ENCODE data around the gene TBC1D17.

- TF ChIP-seq CTCF (IDR thresholded peaks at IDR 0.05) (no peak), POLR2A (IDR thresholded peaks at IDR 0.05) (no peak)
Observed at GRCh38 chr19:49894879-49895565, 17.5 kb downstream of the TBC1D17 start.

Data from heart left ventricle (tissue), 13 donors.